ENCODE measurements around the gene MUC13. TPM values are rescaled to one million over a fixed set of nuclear protein-coding genes. Genes with fewer than 3 reads are reported as not detected.
A peak's percentile ranks its signal among the peaks of the same experiment; 100 is the strongest.

The MUC13 gene
- total and polyA plus RNA-seq, 2 experiments from 2014 or later, result 84.4 to 297 TPM

DNA sequence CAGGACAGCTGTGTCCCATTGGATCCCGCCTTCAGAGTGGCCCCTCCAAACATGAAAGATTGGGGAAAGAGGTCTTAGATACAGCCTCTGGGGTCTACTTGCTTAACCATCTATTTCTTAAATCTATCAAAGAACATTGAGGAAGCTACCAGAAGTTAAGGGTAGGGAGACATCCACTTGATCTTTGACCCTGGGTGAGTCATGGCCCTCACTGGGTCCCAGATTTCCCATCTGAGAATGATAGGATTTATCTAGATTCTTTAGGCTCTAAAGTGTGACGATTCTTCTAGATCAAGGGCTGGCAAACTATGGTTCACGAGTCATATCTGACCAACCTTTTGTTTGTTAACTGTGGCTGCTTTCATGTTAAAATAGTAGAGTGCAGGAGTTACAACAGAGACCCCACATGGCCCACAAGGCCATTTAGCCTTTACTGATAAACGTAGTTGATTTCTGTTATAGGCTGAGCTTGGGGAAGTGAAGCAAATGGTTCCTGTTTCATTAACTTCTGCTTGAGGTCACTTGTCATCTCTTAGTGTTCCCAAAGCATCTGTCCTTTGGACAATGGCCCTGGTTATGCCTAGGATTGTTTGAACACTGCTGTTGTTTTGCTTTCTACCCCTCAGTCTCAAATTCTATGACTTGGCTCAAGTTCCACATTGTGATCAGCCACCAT, 8.0 kb downstream of the MUC13 start:
- Histone ChIP-seq H3K9me2 (replicated peaks; ENCODE audit: insufficient read depth) (no peaks in the 10 kb centered on the region), H3K27ac (peak overlapping the region; percentile 53)
- WGBS (ENCODE audit: low lambda C conversion rate, missing lambda C conversion rate), result 71% methylated on average over 4 of the region's 4 CpGs

GRCh38 chr3:124924741-124925140, 9.8 kb downstream of the MUC13 start:
- no peaks in the 10 kb centered on the region for H4K20me1 ChIP-seq (ENCODE audit: insufficient read depth, poor library complexity, severe bottlenecking)
- no peaks in the 10 kb centered on the region for H3K27me3 ChIP-seq
- no peaks in the 10 kb centered on the region for H3K4me1 ChIP-seq (ENCODE audit: insufficient read depth)
- H3K4me2 ChIP-seq, result no peak overlapping the region
- WGBS (ENCODE audit: low lambda C conversion rate, missing lambda C conversion rate), result 78% methylated on average over 2 of the region's 2 CpGs
- H3K4me3 ChIP-seq, result no peak overlapping the region
- no peaks in the 10 kb centered on the region for H3K36me3 ChIP-seq (replicated peaks; ENCODE audit: insufficient read depth, low read depth)
- TF ChIP-seq EZH2phosphoT487 (IDR thresholded peaks at IDR 0.05; ENCODE audit: low read depth, severe bottlenecking, unreplicated experiment), result no peak
- TF ChIP-seq EZH2 (IDR thresholded peaks at IDR 0.05; ENCODE audit: borderline replicate concordance), result no peak
- TF ChIP-seq, protein P1, sequence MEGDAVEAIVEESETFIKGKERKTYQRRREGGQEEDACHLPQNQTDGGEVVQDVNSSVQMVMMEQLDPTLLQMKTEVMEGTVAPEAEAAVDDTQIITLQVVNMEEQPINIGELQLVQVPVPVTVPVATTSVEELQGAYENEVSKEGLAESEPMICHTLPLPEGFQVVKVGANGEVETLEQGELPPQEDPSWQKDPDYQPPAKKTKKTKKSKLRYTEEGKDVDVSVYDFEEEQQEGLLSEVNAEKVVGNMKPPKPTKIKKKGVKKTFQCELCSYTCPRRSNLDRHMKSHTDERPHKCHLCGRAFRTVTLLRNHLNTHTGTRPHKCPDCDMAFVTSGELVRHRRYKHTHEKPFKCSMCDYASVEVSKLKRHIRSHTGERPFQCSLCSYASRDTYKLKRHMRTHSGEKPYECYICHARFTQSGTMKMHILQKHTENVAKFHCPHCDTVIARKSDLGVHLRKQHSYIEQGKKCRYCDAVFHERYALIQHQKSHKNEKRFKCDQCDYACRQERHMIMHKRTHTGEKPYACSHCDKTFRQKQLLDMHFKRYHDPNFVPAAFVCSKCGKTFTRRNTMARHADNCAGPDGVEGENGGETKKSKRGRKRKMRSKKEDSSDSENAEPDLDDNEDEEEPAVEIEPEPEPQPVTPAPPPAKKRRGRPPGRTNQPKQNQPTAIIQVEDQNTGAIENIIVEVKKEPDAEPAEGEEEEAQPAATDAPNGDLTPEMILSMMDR (IDR thresholded peaks at IDR 0.05; ENCODE audit: poor library complexity), result no peak
- DNase-seq (ENCODE audit: low spot score), result no peak
- no peak overlapping the region for H2AFZ ChIP-seq
- H3K9me3 ChIP-seq (ENCODE audit: low read depth), result no peaks in the 10 kb centered on the region
- no peak overlapping the region for H3K27ac ChIP-seq
- H3K9me2 ChIP-seq (replicated peaks; ENCODE audit: insufficient read depth), result no peaks in the 10 kb centered on the region
- no peaks in the 10 kb centered on the region for H3K79me2 ChIP-seq

More for the DNA sequence above, 8.0 kb downstream of the MUC13 start:
- H3K4me2 ChIP-seq, result no peak overlapping the region
- H3K9me3 ChIP-seq (ENCODE audit: low read depth), result no peaks in the 10 kb centered on the region
- H3K4me1 ChIP-seq (ENCODE audit: insufficient read depth), result no peaks in the 10 kb centered on the region
- H3K4me3 ChIP-seq, result no peak overlapping the region
- H2AFZ ChIP-seq, result no peak overlapping the region
- DNase-seq (ENCODE audit: low spot score), result no peak
- peaks cover 2% of the 10 kb centered on the region for H3K79me2 ChIP-seq
- H3K27me3 ChIP-seq, result no peaks in the 10 kb centered on the region
- H4K20me1 ChIP-seq (ENCODE audit: insufficient read depth, poor library complexity, severe bottlenecking), result no peaks in the 10 kb centered on the region
- TF ChIP-seq EZH2phosphoT487 (IDR thresholded peaks at IDR 0.05; ENCODE audit: low read depth, severe bottlenecking, unreplicated experiment) (no peak), EZH2 (IDR thresholded peaks at IDR 0.05; ENCODE audit: borderline replicate concordance) (no peak)
- TF ChIP-seq, protein P1 (IDR thresholded peaks at IDR 0.05; ENCODE audit: poor library complexity), result no peak
- no peaks in the 10 kb centered on the region for H3K36me3 ChIP-seq (replicated peaks; ENCODE audit: insufficient read depth, low read depth)

DNA sequence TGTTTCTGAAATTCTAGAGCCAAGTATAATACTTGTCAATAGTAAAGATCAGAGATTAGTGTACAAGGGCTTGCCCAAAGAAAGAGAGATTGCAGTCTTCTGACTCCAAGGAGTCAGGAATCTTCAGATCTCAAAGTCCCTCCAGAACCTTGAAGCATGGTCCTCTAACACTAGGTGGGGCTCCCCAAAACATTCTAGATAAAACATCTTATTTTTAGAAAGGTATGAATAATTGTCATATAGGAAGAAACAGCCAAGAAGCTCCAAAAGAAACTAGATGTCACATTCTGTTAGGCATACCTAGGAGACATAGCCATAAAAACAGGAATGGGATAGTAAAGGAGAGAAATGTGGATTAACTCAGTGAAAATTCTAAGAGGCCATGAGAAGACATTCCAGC, 10.7 kb downstream of the MUC13 start:
- DNase-seq (ENCODE audit: low spot score), result no peak
- no peaks in the 10 kb centered on the region for H3K9me3 ChIP-seq (ENCODE audit: low read depth)
- no peaks in the 10 kb centered on the region for H3K27me3 ChIP-seq
- no peaks in the 10 kb centered on the region for H3K4me1 ChIP-seq (ENCODE audit: insufficient read depth)
- H3K4me3 ChIP-seq, result no peak overlapping the region
- no peaks in the 10 kb centered on the region for H4K20me1 ChIP-seq (ENCODE audit: insufficient read depth, poor library complexity, severe bottlenecking)
- no peaks in the 10 kb centered on the region for H3K79me2 ChIP-seq
- H3K36me3 ChIP-seq (replicated peaks; ENCODE audit: insufficient read depth, low read depth), result no peaks in the 10 kb centered on the region
- TF ChIP-seq EZH2phosphoT487 (IDR thresholded peaks at IDR 0.05; ENCODE audit: low read depth, severe bottlenecking, unreplicated experiment) (no peak), EZH2 (IDR thresholded peaks at IDR 0.05; ENCODE audit: borderline replicate concordance) (no peak)
- TF ChIP-seq, protein P1 (IDR thresholded peaks at IDR 0.05; ENCODE audit: poor library complexity), result no peak
- no peak overlapping the region for H3K4me2 ChIP-seq
- no peak overlapping the region for H3K27ac ChIP-seq
- no peaks in the 10 kb centered on the region for H3K9me2 ChIP-seq (replicated peaks; ENCODE audit: insufficient read depth)
- H2AFZ ChIP-seq, result no peak overlapping the region

Measured in hepatocyte (in vitro differentiated cells).